HG03097 (cell line): ENCODE measurements around the gene IRX4.

Source experiments
- ATAC-seq: cut with Tn5 transposase; IDR thresholded peaks from one replicate; pipeline ENCODE4 v1.9.1; 2021; ENCODE audit not compliant: unreplicated experiment, low FRiP score

The IRX4 gene

GRCh38 chr5:1893754-1894153 is 11.0 kb upstream of the IRX4 start:
- no peak for ATAC-seq

- ATAC-seq: no peak
These were observed 10.1 kb upstream of the IRX4 start for GRCh38 chr5:1892685-1893445.

- no peak for ATAC-seq
These were observed 9.5 kb upstream of the IRX4 start for GRCh38 chr5:1892211-1892610.

- ATAC-seq: no peak
These were observed 8.7 kb upstream of the IRX4 start for GRCh38 chr5:1891391-1891790.

GRCh38 chr5:1890296-1890695 is 7.6 kb upstream of the IRX4 start:
- no peak for ATAC-seq

GRCh38 chr5:1889321-1890065 is 6.8 kb upstream of the IRX4 start:
- no peak for ATAC-seq

GRCh38 chr5:1888541-1889251 is 6.0 kb upstream of the IRX4 start:
- ATAC-seq: no peak

- ATAC-seq: no peak
These were observed 5.0 kb upstream of the IRX4 start for GRCh38 chr5:1887588-1888360.

- ATAC-seq: no peak
These were observed 4.3 kb upstream of the IRX4 start for GRCh38 chr5:1886846-1887587.

GRCh38 chr5:1885868-1886845 is 3.4 kb upstream of the IRX4 start:
- ATAC-seq: no peak

- no peak for ATAC-seq
These were observed 2.7 kb upstream of the IRX4 start for GRCh38 chr5:1885404-1885755.

- ATAC-seq: no peak
These were observed 2.1 kb upstream of the IRX4 start for GRCh38 chr5:1884678-1885403.

GRCh38 chr5:1883925-1884677 is 1.4 kb upstream of the IRX4 start:
- ATAC-seq: no peak

GRCh38 chr5:1883120-1883924 is 597 bp upstream of the IRX4 start:
- no peak for ATAC-seq

GRCh38 chr5:1881731-1882336 is 891 bp downstream of the IRX4 start:
- no peak for ATAC-seq

- ATAC-seq: no peak
These were observed 1.6 kb downstream of the IRX4 start for GRCh38 chr5:1881098-1881572.
